Erythroblast (primary cell): Measurements from ENCODE around the gene LRSAM1.

Source experiments
- GATA1 ChIP-seq: IDR thresholded peaks from 2 replicates; pipeline ENCODE4 v1.6.1; 2011; ENCODE audit warnings: low read depth, mild to moderate bottlenecking, control low read depth, low read length, moderate library complexity
- POLR2A ChIP-seq: IDR thresholded peaks from 2 replicates; pipeline ENCODE4 v1.6.1; 2011; ENCODE audit warnings: mild to moderate bottlenecking, low read length

DNA sequence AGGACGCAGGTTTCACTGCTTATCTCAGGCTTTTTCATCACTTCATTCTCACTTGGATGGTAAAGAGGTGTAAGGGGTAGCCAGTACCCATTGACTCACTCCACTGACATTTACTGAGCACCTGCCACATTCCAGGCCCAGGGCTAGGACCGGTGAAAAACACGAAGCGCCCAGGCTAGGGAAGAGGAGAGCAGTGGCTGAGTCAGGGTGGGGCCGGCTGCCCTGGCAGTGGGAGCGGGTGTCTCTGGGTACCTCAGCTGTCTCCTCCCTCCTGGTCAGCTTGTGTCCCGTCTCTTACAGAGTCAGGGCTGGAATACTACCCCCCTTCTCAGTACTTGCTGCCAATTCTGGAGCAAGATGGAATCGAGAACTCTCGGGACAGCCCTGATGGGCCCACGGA lies 22.2 kb downstream of the LRSAM1 start:
- TF ChIP-seq POLR2A = no peak
- no peak for TF ChIP-seq GATA1
